ENCODE measurements around the gene MICAL3. TPM values are rescaled to one million over a fixed set of nuclear protein-coding genes. Genes with fewer than 3 reads are reported as not detected.
A peak's percentile ranks its signal among the peaks of the same experiment; 100 is the strongest.

The MICAL3 gene
- total and polyA plus RNA-seq, 9 of the 15 experiments (the other 6 are each of a cell fraction or from before 2014, with no cell fraction given), result 0.53 to 32.1 (median 12.3) TPM

DNA sequence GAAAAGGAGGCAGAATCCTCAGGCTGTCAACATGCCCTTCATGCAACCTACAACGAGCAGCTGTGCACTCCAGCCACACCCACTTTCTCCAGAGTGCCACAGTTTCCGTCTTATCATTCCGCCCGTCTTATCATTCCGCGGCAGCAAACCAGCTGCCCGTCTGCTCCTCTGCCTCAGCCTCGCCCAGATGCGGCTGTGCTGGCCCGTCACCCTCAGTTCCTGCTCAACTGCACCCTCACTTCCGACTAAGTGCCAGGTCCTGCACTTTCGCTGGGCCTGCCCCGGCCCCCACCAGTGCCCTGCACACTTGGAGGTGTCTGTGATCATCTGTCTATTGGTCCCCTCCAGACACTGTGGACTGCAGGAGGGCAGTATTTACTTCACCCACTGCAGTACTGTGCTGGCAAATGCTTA, 43.7 kb downstream of the MICAL3 start (continued):
- TF ChIP-seq, protein P1, sequence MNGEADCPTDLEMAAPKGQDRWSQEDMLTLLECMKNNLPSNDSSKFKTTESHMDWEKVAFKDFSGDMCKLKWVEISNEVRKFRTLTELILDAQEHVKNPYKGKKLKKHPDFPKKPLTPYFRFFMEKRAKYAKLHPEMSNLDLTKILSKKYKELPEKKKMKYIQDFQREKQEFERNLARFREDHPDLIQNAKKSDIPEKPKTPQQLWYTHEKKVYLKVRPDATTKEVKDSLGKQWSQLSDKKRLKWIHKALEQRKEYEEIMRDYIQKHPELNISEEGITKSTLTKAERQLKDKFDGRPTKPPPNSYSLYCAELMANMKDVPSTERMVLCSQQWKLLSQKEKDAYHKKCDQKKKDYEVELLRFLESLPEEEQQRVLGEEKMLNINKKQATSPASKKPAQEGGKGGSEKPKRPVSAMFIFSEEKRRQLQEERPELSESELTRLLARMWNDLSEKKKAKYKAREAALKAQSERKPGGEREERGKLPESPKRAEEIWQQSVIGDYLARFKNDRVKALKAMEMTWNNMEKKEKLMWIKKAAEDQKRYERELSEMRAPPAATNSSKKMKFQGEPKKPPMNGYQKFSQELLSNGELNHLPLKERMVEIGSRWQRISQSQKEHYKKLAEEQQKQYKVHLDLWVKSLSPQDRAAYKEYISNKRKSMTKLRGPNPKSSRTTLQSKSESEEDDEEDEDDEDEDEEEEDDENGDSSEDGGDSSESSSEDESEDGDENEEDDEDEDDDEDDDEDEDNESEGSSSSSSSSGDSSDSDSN (IDR thresholded peaks at IDR 0.05; ENCODE audit: borderline replicate concordance in 1 of 2, low read depth in 2 of 2, low read length in 2 of 2), result peak in 1 of 2 experiments; percentile 86; a peak in 1 of 4 replicates
- TF ChIP-seq SRSF1 (IDR thresholded peaks at IDR 0.05; ENCODE audit: low read depth, low read length), result no peak
- 0 out of 2 replicates have a peak, but pooled peaks have one; percentile 53 for TF ChIP-seq XRCC5 (IDR thresholded peaks at IDR 0.05; ENCODE audit: low read depth, low read length)
- TF ChIP-seq POLR2A (conservative IDR thresholded peaks at IDR 0.05), result no peak
- TF ChIP-seq CBX2 (IDR thresholded peaks at IDR 0.05; ENCODE audit: insufficient read depth, low read length, poor library complexity, severe bottlenecking), result no peak
- no peak for TF ChIP-seq ZNF347 (CRISPR knock-in tag; IDR thresholded peaks at IDR 0.05; ENCODE audit: low read depth)
- peak; percentile 94 for TF ChIP-seq TAF9B (IDR thresholded peaks at IDR 0.05; ENCODE audit: partially characterized antibody)
- TF ChIP-seq KLF13 (tag; IDR thresholded peaks at IDR 0.05; ENCODE audit: borderline replicate concordance, low read depth), result peak; percentile 100
- no peak for TF ChIP-seq RBM17 (IDR thresholded peaks at IDR 0.05; ENCODE audit: borderline replicate concordance, low read depth, low read length)
- TF ChIP-seq HMG20A (CRISPR knock-in tag; conservative IDR thresholded peaks at IDR 0.05), result no peak
- no peak for TF ChIP-seq ZNF143 (CRISPR knock-in tag; IDR thresholded peaks at IDR 0.05)
- TF ChIP-seq ZNF586 (CRISPR knock-in tag; conservative IDR thresholded peaks at IDR 0.05), result no peak
- peak; percentile 92 for TF ChIP-seq FOXM1 (IDR thresholded peaks at IDR 0.05; ENCODE audit: low read depth)
- TF ChIP-seq FOXM1 (CRISPR knock-in tag; IDR thresholded peaks at IDR 0.05; ENCODE audit: low read depth), result no peak
- TF ChIP-seq SMARCB1 (IDR thresholded peaks at IDR 0.05; ENCODE audit: insufficient read length, low read depth), result no peak
- TF ChIP-seq BRD9 (IDR thresholded peaks at IDR 0.05; ENCODE audit: low read depth, partially characterized antibody), result no peak
- TF ChIP-seq RNF2 (IDR thresholded peaks at IDR 0.05), result peak; percentile 93
- TF ChIP-seq HDAC8 (tag; IDR thresholded peaks at IDR 0.05), result no peak
- no peak for TF ChIP-seq ZBTB8A (IDR thresholded peaks at IDR 0.05; ENCODE audit: partially characterized antibody)
- TF ChIP-seq, protein P2, sequence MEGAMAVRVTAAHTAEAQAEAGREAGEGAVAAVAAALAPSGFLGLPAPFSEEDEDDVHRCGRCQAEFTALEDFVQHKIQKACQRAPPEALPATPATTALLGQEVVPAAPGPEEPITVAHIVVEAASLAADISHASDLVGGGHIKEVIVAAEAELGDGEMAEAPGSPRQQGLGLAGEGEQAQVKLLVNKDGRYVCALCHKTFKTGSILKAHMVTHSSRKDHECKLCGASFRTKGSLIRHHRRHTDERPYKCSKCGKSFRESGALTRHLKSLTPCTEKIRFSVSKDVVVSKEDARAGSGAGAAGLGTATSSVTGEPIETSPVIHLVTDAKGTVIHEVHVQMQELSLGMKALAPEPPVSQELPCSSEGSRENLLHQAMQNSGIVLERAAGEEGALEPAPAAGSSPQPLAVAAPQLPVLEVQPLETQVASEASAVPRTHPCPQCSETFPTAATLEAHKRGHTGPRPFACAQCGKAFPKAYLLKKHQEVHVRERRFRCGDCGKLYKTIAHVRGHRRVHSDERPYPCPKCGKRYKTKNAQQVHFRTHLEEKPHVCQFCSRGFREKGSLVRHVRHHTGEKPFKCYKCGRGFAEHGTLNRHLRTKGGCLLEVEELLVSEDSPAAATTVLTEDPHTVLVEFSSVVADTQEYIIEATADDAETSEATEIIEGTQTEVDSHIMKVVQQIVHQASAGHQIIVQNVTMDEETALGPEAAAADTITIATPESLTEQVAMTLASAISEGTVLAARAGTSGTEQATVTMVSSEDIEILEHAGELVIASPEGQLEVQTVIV (CRISPR knock-in tag; IDR thresholded peaks at IDR 0.05; ENCODE audit: borderline replicate concordance), result no peak
- TF ChIP-seq ZNF57 (CRISPR knock-in tag; IDR thresholded peaks at IDR 0.05), result no peak
- TF ChIP-seq KLF10 (CRISPR knock-in tag; IDR thresholded peaks at IDR 0.05), result no peak
- peak; percentile 93; the same call in 1 of the 2 replicates for TF ChIP-seq NCOA1 (IDR thresholded peaks at IDR 0.05; ENCODE audit: low read depth)
- TF ChIP-seq, protein P3, sequence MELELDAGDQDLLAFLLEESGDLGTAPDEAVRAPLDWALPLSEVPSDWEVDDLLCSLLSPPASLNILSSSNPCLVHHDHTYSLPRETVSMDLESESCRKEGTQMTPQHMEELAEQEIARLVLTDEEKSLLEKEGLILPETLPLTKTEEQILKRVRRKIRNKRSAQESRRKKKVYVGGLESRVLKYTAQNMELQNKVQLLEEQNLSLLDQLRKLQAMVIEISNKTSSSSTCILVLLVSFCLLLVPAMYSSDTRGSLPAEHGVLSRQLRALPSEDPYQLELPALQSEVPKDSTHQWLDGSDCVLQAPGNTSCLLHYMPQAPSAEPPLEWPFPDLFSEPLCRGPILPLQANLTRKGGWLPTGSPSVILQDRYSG (tag; conservative IDR thresholded peaks at IDR 0.05; ENCODE audit: low read depth), result peak; percentile 75; the same call in 1 of the 2 replicates
- TF ChIP-seq ZNF445 (CRISPR knock-in tag; IDR thresholded peaks at IDR 0.05; ENCODE audit: low read depth), result no peak
- no peak; the same call in 1 of the 2 replicates for TF ChIP-seq ZNF263 (CRISPR knock-in tag; IDR thresholded peaks at IDR 0.05; ENCODE audit: borderline replicate concordance)

All from K562 (cell line).